ENCODE data around the gene SPAAR. TPM values are rescaled to one million over a fixed set of nuclear protein-coding genes. Genes with fewer than 3 reads are reported as not detected.

SPAAR gene
- total RNA-seq, 1 experiment from 2014 or later = not detected

DNA sequence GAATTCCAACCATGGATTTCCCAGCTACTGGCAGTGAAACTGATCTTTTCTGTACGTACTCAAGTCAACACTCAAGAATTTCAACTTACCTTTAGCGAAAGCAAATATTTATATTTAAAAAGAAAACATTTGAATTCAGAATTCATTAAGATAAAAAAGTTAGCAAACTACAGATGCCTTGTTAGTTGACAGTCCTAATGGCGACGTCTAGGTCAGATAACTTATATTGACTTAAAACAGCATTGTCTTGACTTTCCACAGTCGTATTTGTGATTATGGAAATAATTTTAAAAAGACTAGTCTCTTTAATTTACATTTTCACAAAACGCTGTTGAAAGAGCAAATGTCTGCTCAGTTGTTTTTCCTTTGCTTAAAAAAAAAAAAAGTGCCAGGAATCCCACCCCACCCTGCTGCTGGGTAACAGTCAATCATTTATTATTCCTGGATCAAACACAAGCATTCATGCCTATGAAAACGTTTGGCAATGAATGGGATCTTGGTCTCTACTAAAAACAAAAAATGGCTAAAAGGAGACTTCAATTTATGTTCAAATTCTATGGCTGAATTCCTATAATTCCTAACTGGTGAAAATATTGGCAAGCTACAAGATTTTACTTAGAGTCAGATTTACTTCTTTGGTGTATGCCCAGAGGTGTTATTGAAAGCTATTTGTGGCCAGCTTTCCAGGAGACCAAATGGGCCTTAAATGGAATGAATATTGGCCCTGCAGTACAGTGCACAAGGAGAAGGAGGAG, 26.6 kb downstream of the SPAAR start:
- in situ Hi-C loops (cut with HindIII; ENCODE audit: low pct_unique_long_range_greater_than_20kb, low sequenced_read_pairs) (no loop called here), intact Hi-C loops (cut with micrococcal nuclease; ENCODE audit: unreplicated experiment) (no loop called here)
- CTCF ChIA-PET = interaction anchor here (0.6 to 0.7 kb wide), 3 partner anchors 12 to 58 kb away, joined by 3 to 5 read pairs (median 4); no protein-coding TSS in a partner anchor
- POLR2A ChIA-PET = interaction anchor here (0.6 kb wide), 1 partner anchor 47 kb away, joined by 3 read pairs; no protein-coding TSS in a partner anchor
- Histone ChIP-seq H3K9me3 (ENCODE audit: control insufficient read depth, insufficient read depth, low read depth, low read length) (no peaks in the 10 kb centered on the region), H3K27ac (ENCODE audit: low read length) (no peak overlapping the region), H3K4me1 (ENCODE audit: control insufficient read depth, insufficient read depth, low read length) (no peaks in the 10 kb centered on the region), H3K36me3 (ENCODE audit: control insufficient read depth, insufficient read depth, low read length) (no peaks in the 10 kb centered on the region), H3K27me3 (ENCODE audit: control insufficient read depth, insufficient read depth, low read length) (no peaks in the 10 kb centered on the region), H3K4me3 (ENCODE audit: low read depth in 2 of 2, low read length in 2 of 2) (no peak overlapping the region)
- TF ChIP-seq REST (IDR thresholded peaks at IDR 0.05; ENCODE audit: insufficient read depth in 1 of 2, low read depth in 2 of 2, low read length in 1 of 2) = no peak
- no peak for ATAC-seq
- no TSS peak for BruUV-seq (replicated peaks)
- no peak for DNase-seq (ENCODE audit: low read depth, low spot score)

- Histone ChIP-seq H3K4me1 (ENCODE audit: control insufficient read depth, insufficient read depth, low read length) (no peaks in the 10 kb centered on the region), H3K27me3 (ENCODE audit: control insufficient read depth, insufficient read depth, low read length) (no peaks in the 10 kb centered on the region), H3K9me3 (ENCODE audit: control insufficient read depth, insufficient read depth, low read depth, low read length) (no peaks in the 10 kb centered on the region), H3K36me3 (ENCODE audit: control insufficient read depth, insufficient read depth, low read length) (no peaks in the 10 kb centered on the region), H3K27ac (ENCODE audit: low read length) (no peak overlapping the region), H3K4me3 (ENCODE audit: low read depth in 2 of 2, low read length in 2 of 2) (no peak overlapping the region)
- ATAC-seq (no peak), DNase-seq (ENCODE audit: low read depth, low spot score) (no peak)
- ChIA-PET POLR2A (no interaction called here), CTCF (interaction anchor here (0.6 kb wide), 1 partner anchor 1252 kb away, joined by 3 read pairs; no protein-coding TSS in a partner anchor)
- BruUV-seq (replicated peaks) = no TSS peak
- in situ Hi-C loops (cut with HindIII; ENCODE audit: low pct_unique_long_range_greater_than_20kb, low sequenced_read_pairs) = no loop called here
- no peak for TF ChIP-seq TCF7L2 (IDR thresholded peaks at IDR 0.05; ENCODE audit: low read depth, low read length)
- no peak for TF ChIP-seq SIN3A (IDR thresholded peaks at IDR 0.05; ENCODE audit: borderline replicate concordance, insufficient read depth, low read depth, low read length)
- TF ChIP-seq REST (IDR thresholded peaks at IDR 0.05; ENCODE audit: insufficient read depth in 1 of 2, low read depth in 2 of 2, low read length in 1 of 2) = no peak
- TF ChIP-seq, protein P1, sequence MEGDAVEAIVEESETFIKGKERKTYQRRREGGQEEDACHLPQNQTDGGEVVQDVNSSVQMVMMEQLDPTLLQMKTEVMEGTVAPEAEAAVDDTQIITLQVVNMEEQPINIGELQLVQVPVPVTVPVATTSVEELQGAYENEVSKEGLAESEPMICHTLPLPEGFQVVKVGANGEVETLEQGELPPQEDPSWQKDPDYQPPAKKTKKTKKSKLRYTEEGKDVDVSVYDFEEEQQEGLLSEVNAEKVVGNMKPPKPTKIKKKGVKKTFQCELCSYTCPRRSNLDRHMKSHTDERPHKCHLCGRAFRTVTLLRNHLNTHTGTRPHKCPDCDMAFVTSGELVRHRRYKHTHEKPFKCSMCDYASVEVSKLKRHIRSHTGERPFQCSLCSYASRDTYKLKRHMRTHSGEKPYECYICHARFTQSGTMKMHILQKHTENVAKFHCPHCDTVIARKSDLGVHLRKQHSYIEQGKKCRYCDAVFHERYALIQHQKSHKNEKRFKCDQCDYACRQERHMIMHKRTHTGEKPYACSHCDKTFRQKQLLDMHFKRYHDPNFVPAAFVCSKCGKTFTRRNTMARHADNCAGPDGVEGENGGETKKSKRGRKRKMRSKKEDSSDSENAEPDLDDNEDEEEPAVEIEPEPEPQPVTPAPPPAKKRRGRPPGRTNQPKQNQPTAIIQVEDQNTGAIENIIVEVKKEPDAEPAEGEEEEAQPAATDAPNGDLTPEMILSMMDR (IDR thresholded peaks at IDR 0.05) = no peak
- no peak for TF ChIP-seq POLR2AphosphoS5 (IDR thresholded peaks at IDR 0.05; ENCODE audit: low read depth, low read length)
- intact Hi-C loops (cut with micrococcal nuclease; ENCODE audit: unreplicated experiment) = no loop called here
Measured at GRCh38 chr9:35937227-35937626, 27.9 kb downstream of the SPAAR start.

All from Panc1 (cell line).